ENCODE results near the gene CCDC194. TPM values are rescaled to one million over a fixed set of nuclear protein-coding genes. Genes with fewer than 3 reads are reported as not detected.

Gene CCDC194
- total RNA-seq, 1 experiment from 2014 or later, result 0.37 TPM

DNA sequence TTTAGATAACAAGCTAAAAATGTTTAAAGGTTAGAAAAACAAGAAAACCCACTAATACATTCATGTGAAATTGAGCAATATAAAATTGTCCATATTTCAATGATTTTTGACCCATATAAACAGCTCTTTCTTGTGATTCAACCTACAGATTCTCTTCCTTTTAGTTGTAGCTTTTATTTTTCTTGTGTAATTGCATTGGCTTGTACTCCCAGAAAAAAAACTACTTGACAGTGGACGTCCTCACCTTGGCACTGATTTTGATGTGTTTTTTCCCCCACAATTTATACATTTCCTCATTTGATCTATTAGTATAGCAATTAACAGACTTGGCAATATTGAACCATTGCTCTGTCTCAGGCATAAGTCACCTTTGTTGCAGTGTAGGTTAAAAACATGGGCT is 4.7 kb downstream of the CCDC194 start:
- H3K9me3 Mint-ChIP-seq, result peaks cover 9% of the 10 kb centered on the region
- TF ChIP-seq ZNF317 (CRISPR knock-in tag; IDR thresholded peaks at IDR 0.05; ENCODE audit: borderline replicate concordance, low read depth), result no peak
- POLR2A ChIA-PET, result no interaction called here
- no peak overlapping the region for H3K27ac Mint-ChIP-seq
- peak overlapping the region; percentile 12; the same call in 1 of the 2 replicates for H3K4me3 Mint-ChIP-seq
- CTCF ChIA-PET, result interaction anchor here (0.5 to 4.2 kb wide), 12 partner anchors 8 to 851 kb away, joined by 3 to 17 read pairs (median 4); partner anchors contain the start of genes BST2, DDA1 and MVB12A
- peaks cover 9% of the 10 kb centered on the region for H3K4me1 Mint-ChIP-seq
- DNase-seq (ENCODE audit: low spot score) (no peak), ATAC-seq (no peak)
- H3K27me3 Mint-ChIP-seq (ENCODE audit: low read depth), result peaks cover 25% of the 10 kb centered on the region
- H3K36me3 Mint-ChIP-seq, result peaks cover 3% of the 10 kb centered on the region; the same call in 1 of the 2 replicates

GRCh38 chr19:17385878-17386611 is 8.0 kb downstream of the CCDC194 start:
- CTCF ChIA-PET, result interaction anchor here (0.6 to 2.5 kb wide), 32 partner anchors 8 to 1313 kb away, joined by 3 to 27 read pairs (median 5); partner anchors contain the start of genes ANO8, CCDC194, DDA1 and MVB12A
- ATAC-seq (peak; percentile 82), DNase-seq (ENCODE audit: low spot score) (peak; percentile 89)
- POLR2A ChIA-PET, result interaction anchor here (1.2 kb wide), 1 partner anchor 53 kb away, joined by 5 read pairs; no protein-coding TSS in a partner anchor
- peaks cover 6% of the 10 kb centered on the region for H3K4me1 Mint-ChIP-seq
- peaks cover 9% of the 10 kb centered on the region for H3K9me3 Mint-ChIP-seq
- TF ChIP-seq, protein P1, sequence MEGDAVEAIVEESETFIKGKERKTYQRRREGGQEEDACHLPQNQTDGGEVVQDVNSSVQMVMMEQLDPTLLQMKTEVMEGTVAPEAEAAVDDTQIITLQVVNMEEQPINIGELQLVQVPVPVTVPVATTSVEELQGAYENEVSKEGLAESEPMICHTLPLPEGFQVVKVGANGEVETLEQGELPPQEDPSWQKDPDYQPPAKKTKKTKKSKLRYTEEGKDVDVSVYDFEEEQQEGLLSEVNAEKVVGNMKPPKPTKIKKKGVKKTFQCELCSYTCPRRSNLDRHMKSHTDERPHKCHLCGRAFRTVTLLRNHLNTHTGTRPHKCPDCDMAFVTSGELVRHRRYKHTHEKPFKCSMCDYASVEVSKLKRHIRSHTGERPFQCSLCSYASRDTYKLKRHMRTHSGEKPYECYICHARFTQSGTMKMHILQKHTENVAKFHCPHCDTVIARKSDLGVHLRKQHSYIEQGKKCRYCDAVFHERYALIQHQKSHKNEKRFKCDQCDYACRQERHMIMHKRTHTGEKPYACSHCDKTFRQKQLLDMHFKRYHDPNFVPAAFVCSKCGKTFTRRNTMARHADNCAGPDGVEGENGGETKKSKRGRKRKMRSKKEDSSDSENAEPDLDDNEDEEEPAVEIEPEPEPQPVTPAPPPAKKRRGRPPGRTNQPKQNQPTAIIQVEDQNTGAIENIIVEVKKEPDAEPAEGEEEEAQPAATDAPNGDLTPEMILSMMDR (IDR thresholded peaks at IDR 0.05), result peak; percentile 83
- TF ChIP-seq ZNF232 (CRISPR knock-in tag; IDR thresholded peaks at IDR 0.05), result no peak
- no peak overlapping the region for H3K27ac Mint-ChIP-seq
- H3K36me3 Mint-ChIP-seq, result peaks cover 4% of the 10 kb centered on the region; the same call in 1 of the 2 replicates
- peaks cover 25% of the 10 kb centered on the region for H3K27me3 Mint-ChIP-seq (ENCODE audit: low read depth)
- H3K4me3 Mint-ChIP-seq, result no peak overlapping the region

- no peak for ATAC-seq
- peaks cover 9% of the 10 kb centered on the region for H3K36me3 Mint-ChIP-seq
- H3K9me3 Mint-ChIP-seq, result peaks cover 8% of the 10 kb centered on the region
- CTCF ChIA-PET, result interaction anchor here (1.1 to 1.7 kb wide), 4 partner anchors 9 to 85 kb away, joined by 3 to 5 read pairs (median 4); no protein-coding TSS in a partner anchor
- no peak overlapping the region for H3K27ac Mint-ChIP-seq
- H3K4me1 Mint-ChIP-seq, result peaks cover 18% of the 10 kb centered on the region
- no peak for DNase-seq (ENCODE audit: low spot score)
- POLR2A ChIA-PET, result interaction anchor here (0.6 kb wide), 1 partner anchor 241 kb away, joined by 3 read pairs; no protein-coding TSS in a partner anchor
- H3K27me3 Mint-ChIP-seq (ENCODE audit: low read depth), result no peaks in the 10 kb centered on the region
- no peak overlapping the region for H3K4me3 Mint-ChIP-seq
- TF ChIP-seq, protein P2, sequence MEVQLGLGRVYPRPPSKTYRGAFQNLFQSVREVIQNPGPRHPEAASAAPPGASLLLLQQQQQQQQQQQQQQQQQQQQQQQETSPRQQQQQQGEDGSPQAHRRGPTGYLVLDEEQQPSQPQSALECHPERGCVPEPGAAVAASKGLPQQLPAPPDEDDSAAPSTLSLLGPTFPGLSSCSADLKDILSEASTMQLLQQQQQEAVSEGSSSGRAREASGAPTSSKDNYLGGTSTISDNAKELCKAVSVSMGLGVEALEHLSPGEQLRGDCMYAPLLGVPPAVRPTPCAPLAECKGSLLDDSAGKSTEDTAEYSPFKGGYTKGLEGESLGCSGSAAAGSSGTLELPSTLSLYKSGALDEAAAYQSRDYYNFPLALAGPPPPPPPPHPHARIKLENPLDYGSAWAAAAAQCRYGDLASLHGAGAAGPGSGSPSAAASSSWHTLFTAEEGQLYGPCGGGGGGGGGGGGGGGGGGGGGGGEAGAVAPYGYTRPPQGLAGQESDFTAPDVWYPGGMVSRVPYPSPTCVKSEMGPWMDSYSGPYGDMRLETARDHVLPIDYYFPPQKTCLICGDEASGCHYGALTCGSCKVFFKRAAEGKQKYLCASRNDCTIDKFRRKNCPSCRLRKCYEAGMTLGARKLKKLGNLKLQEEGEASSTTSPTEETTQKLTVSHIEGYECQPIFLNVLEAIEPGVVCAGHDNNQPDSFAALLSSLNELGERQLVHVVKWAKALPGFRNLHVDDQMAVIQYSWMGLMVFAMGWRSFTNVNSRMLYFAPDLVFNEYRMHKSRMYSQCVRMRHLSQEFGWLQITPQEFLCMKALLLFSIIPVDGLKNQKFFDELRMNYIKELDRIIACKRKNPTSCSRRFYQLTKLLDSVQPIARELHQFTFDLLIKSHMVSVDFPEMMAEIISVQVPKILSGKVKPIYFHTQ (CRISPR knock-in tag; IDR thresholded peaks at IDR 0.05), result no peak
- TF ChIP-seq, protein P3, sequence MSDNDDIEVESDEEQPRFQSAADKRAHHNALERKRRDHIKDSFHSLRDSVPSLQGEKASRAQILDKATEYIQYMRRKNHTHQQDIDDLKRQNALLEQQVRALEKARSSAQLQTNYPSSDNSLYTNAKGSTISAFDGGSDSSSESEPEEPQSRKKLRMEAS (CRISPR knock-in tag; IDR thresholded peaks at IDR 0.05), result no peak
- TF ChIP-seq PRRX2 (CRISPR knock-in tag; IDR thresholded peaks at IDR 0.05) (no peak), RORB (CRISPR knock-in tag; IDR thresholded peaks at IDR 0.05) (no peak), ZNF219 (CRISPR knock-in tag; IDR thresholded peaks at IDR 0.05; ENCODE audit: borderline replicate concordance) (no peak), JUN (CRISPR knock-in tag; IDR thresholded peaks at IDR 0.05) (no peak), HMGA2 (CRISPR knock-in tag; IDR thresholded peaks at IDR 0.05) (no peak), RELA (CRISPR knock-in tag; IDR thresholded peaks at IDR 0.05; ENCODE audit: borderline replicate concordance) (no peak)
- TF ChIP-seq, protein P4, sequence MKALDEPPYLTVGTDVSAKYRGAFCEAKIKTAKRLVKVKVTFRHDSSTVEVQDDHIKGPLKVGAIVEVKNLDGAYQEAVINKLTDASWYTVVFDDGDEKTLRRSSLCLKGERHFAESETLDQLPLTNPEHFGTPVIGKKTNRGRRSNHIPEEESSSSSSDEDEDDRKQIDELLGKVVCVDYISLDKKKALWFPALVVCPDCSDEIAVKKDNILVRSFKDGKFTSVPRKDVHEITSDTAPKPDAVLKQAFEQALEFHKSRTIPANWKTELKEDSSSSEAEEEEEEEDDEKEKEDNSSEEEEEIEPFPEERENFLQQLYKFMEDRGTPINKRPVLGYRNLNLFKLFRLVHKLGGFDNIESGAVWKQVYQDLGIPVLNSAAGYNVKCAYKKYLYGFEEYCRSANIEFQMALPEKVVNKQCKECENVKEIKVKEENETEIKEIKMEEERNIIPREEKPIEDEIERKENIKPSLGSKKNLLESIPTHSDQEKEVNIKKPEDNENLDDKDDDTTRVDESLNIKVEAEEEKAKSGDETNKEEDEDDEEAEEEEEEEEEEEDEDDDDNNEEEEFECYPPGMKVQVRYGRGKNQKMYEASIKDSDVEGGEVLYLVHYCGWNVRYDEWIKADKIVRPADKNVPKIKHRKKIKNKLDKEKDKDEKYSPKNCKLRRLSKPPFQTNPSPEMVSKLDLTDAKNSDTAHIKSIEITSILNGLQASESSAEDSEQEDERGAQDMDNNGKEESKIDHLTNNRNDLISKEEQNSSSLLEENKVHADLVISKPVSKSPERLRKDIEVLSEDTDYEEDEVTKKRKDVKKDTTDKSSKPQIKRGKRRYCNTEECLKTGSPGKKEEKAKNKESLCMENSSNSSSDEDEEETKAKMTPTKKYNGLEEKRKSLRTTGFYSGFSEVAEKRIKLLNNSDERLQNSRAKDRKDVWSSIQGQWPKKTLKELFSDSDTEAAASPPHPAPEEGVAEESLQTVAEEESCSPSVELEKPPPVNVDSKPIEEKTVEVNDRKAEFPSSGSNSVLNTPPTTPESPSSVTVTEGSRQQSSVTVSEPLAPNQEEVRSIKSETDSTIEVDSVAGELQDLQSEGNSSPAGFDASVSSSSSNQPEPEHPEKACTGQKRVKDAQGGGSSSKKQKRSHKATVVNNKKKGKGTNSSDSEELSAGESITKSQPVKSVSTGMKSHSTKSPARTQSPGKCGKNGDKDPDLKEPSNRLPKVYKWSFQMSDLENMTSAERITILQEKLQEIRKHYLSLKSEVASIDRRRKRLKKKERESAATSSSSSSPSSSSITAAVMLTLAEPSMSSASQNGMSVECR (CRISPR knock-in tag; IDR thresholded peaks at IDR 0.05; ENCODE audit: borderline replicate concordance), result no peak
- TF ChIP-seq, protein P5, sequence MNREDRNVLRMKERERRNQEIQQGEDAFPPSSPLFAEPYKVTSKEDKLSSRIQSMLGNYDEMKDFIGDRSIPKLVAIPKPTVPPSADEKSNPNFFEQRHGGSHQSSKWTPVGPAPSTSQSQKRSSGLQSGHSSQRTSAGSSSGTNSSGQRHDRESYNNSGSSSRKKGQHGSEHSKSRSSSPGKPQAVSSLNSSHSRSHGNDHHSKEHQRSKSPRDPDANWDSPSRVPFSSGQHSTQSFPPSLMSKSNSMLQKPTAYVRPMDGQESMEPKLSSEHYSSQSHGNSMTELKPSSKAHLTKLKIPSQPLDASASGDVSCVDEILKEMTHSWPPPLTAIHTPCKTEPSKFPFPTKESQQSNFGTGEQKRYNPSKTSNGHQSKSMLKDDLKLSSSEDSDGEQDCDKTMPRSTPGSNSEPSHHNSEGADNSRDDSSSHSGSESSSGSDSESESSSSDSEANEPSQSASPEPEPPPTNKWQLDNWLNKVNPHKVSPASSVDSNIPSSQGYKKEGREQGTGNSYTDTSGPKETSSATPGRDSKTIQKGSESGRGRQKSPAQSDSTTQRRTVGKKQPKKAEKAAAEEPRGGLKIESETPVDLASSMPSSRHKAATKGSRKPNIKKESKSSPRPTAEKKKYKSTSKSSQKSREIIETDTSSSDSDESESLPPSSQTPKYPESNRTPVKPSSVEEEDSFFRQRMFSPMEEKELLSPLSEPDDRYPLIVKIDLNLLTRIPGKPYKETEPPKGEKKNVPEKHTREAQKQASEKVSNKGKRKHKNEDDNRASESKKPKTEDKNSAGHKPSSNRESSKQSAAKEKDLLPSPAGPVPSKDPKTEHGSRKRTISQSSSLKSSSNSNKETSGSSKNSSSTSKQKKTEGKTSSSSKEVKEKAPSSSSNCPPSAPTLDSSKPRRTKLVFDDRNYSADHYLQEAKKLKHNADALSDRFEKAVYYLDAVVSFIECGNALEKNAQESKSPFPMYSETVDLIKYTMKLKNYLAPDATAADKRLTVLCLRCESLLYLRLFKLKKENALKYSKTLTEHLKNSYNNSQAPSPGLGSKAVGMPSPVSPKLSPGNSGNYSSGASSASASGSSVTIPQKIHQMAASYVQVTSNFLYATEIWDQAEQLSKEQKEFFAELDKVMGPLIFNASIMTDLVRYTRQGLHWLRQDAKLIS (CRISPR knock-in tag; IDR thresholded peaks at IDR 0.05; ENCODE audit: borderline replicate concordance), result no peak
- TF ChIP-seq, protein P6, sequence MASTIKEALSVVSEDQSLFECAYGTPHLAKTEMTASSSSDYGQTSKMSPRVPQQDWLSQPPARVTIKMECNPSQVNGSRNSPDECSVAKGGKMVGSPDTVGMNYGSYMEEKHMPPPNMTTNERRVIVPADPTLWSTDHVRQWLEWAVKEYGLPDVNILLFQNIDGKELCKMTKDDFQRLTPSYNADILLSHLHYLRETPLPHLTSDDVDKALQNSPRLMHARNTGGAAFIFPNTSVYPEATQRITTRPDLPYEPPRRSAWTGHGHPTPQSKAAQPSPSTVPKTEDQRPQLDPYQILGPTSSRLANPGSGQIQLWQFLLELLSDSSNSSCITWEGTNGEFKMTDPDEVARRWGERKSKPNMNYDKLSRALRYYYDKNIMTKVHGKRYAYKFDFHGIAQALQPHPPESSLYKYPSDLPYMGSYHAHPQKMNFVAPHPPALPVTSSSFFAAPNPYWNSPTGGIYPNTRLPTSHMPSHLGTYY (CRISPR knock-in tag; IDR thresholded peaks at IDR 0.05), result no peak
Measured at GRCh38 chr19:17380426-17381138, 13.4 kb downstream of the CCDC194 start.
